HEK293 (cell line): ENCODE results near the gene RNF111.

Experiments used
- CTCF ChIA-PET: fragments of 350-600 bp; formaldehyde crosslinking; extraction: SDS; loops from one replicate; lab custom pipeline; 2021; ENCODE audit warnings: antibody characterized with exemption; lab: Yijun Ruan, JAX
- POLR2A ChIA-PET: fragments of 300-600 bp; formaldehyde crosslinking; extraction: SDS; loops from one replicate; lab custom pipeline; 2020; ENCODE audit warnings: antibody characterized with exemption, inconsistent platforms; lab: Yijun Ruan, JAX
- H3K27ac ChIP-seq: fragments of 200-500 bp; sonication (Bioruptor generic); 2 replicates; pipeline ENCODE4 v1.5.1; 2014; ENCODE audit warnings: low read depth, low read length, control low read depth, inconsistent platforms; ENCODE audit errors: extremely low read depth
- H3K36me3 ChIP-seq, 2 experiments: fragments of 200-500 bp in 1 of 2; sonication (Bioruptor generic) in 1 of 2; 1 replicate in 1 of 2; 2 replicates in 1 of 2; pipeline ENCODE4 v1.5.1; 2014 to 2017; ENCODE audit warnings: inconsistent platforms in 2 of 2, low read length in 2 of 2; ENCODE audit not compliant: control insufficient read depth in 2 of 2, insufficient read depth in 1 of 2
- H3K4me1 ChIP-seq: fragments of 200-500 bp; sonication (Bioruptor generic); 2 replicates; pipeline ENCODE4 v1.5.1; 2014; ENCODE audit warnings: mild to moderate bottlenecking, low read length, inconsistent platforms; ENCODE audit not compliant: control insufficient read depth, insufficient read depth
- H3K4me3 ChIP-seq: 2 replicates; pipeline ENCODE4 v1.5.1; 2011; ENCODE audit warnings: low read depth, mild to moderate bottlenecking, control low read depth, low read length, moderate library complexity
- H3K9me3 ChIP-seq: fragments of 200-500 bp; sonication (Bioruptor generic); 2 replicates; pipeline ENCODE4 v1.5.1; 2014; ENCODE audit warnings: low read depth, low read length, inconsistent platforms; ENCODE audit not compliant: control insufficient read depth, insufficient read depth
- EGR2 ChIP-seq: fragments of 450-650 bp; formaldehyde crosslinking; IDR thresholded peaks from 2 replicates; pipeline ENCODE4 v1.5.1; 2016; ENCODE audit warnings: low read depth, missing biosample characterization, missing genetic modification characterization
- ZNF174 ChIP-seq: fragments of 450-650 bp; formaldehyde crosslinking; IDR thresholded peaks from 2 replicates; pipeline ENCODE4 v1.5.0; 2017; ENCODE audit warnings: missing biosample characterization, mild to moderate bottlenecking, missing genetic modification characterization
- ZNF324 ChIP-seq: fragments of 450-650 bp; formaldehyde crosslinking; IDR thresholded peaks from 2 replicates; pipeline ENCODE4 v1.5.1; 2016; ENCODE audit warnings: missing biosample characterization, missing genetic modification characterization
- ZNF433 ChIP-seq: fragments of 450-650 bp; formaldehyde crosslinking; IDR thresholded peaks from 2 replicates; pipeline ENCODE4 v1.5.1; 2016; ENCODE audit warnings: missing biosample characterization, missing genetic modification characterization, low read depth
- ZNF510 ChIP-seq: fragments of 450-650 bp; formaldehyde crosslinking; IDR thresholded peaks from 2 replicates; pipeline ENCODE4 v1.5.1; 2018; ENCODE audit warnings: mild to moderate bottlenecking, missing genetic modification characterization, missing biosample characterization; ENCODE audit not compliant: insufficient replicate concordance
- ZNF514 ChIP-seq: fragments of 450-650 bp; formaldehyde crosslinking; IDR thresholded peaks from 2 replicates; pipeline ENCODE4 v1.5.1; 2016; ENCODE audit warnings: missing biosample characterization, missing genetic modification characterization
- ZNF585B ChIP-seq: fragments of 450-650 bp; formaldehyde crosslinking; IDR thresholded peaks from 2 replicates; pipeline ENCODE4 v1.5.1; 2016; ENCODE audit warnings: missing biosample characterization, missing genetic modification characterization
- ZNF621 ChIP-seq: fragments of 450-650 bp; formaldehyde crosslinking; IDR thresholded peaks from 2 replicates; pipeline ENCODE4 v1.5.1; 2017; ENCODE audit warnings: missing biosample characterization, missing genetic modification characterization
- ZNF626 ChIP-seq: fragments of 450-650 bp; sonication (Bioruptor Pico); formaldehyde crosslinking; IDR thresholded peaks from 2 replicates; pipeline ENCODE4 v1.5.1; 2018; ENCODE audit warnings: missing biosample characterization, missing genetic modification characterization, inconsistent platforms
- TF ChIP-seq, protein P1 (sequence below): fragments of 450-650 bp; formaldehyde crosslinking; IDR thresholded peaks from 2 replicates; pipeline ENCODE4 v1.5.1; 2016; ENCODE audit warnings: missing biosample characterization, missing genetic modification characterization
- TF ChIP-seq, protein P2 (sequence below): fragments of 450-650 bp; formaldehyde crosslinking; IDR thresholded peaks from 2 replicates; pipeline ENCODE4 v1.5.1; 2017; ENCODE audit warnings: missing biosample characterization, missing genetic modification characterization
- TF ChIP-seq, protein P3 (sequence below): fragments of 450-650 bp; formaldehyde crosslinking; IDR thresholded peaks from 2 replicates; pipeline ENCODE4 v1.5.1; 2017; ENCODE audit warnings: missing biosample characterization, missing genetic modification characterization
- TF ChIP-seq, protein P4 (sequence below): fragments of 450-650 bp; formaldehyde crosslinking; IDR thresholded peaks from 2 replicates; pipeline ENCODE4 v1.5.1; 2016; ENCODE audit warnings: missing biosample characterization, missing genetic modification characterization
- TF ChIP-seq, protein P5 (sequence below): fragments of 450-650 bp; formaldehyde crosslinking; IDR thresholded peaks from 2 replicates; pipeline ENCODE4 v1.5.1; 2016; ENCODE audit warnings: missing biosample characterization, missing genetic modification characterization, borderline replicate concordance

Gene RNF111

DNA sequence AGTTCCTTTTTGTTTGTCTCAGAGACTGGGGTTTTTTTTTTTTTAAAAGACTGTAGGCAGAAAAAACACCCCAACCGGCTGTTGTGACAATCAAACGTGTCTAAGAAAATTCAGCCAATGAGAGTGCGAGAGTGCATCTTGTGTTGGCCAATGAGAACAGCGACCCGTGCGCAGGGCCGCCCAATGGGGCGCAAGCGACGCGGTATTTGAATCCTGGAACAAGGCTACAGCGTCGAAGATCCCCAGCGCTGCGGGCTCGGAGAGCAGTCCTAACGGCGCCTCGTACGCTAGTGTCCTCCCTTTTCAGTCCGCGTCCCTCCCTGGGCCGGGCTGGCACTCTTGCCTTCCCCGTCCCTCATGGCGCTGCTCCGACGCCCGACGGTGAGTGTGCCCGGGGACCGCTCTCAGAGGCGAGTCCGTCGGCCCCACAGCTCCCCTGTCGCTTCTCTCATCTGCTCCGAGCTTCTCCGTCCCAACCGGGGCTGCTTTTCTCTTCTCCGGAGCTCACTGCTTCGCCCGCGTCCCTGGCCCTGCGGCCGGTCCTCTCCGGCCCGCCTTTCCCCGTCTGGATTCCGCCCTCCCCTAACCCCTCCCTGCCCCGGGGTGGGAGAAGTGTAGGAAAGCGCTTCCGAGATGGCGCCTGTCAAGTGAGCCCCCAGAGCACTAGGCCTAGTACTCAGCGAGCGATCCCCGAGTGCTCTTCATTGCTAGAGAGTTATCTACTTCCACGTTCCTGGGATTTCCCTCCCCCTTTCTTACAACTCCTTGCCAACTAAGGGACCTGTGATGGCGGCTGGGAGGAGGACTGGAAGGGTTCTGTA lies 117.7 kb downstream of the RNF111 start, which contains the start of gene CCNB2 (continued):
- TF ChIP-seq ZNF174 (tag by site-specific recombination) = no peak
- no peak for TF ChIP-seq ZNF324 (tag by site-specific recombination)
- TF ChIP-seq, protein P1, sequence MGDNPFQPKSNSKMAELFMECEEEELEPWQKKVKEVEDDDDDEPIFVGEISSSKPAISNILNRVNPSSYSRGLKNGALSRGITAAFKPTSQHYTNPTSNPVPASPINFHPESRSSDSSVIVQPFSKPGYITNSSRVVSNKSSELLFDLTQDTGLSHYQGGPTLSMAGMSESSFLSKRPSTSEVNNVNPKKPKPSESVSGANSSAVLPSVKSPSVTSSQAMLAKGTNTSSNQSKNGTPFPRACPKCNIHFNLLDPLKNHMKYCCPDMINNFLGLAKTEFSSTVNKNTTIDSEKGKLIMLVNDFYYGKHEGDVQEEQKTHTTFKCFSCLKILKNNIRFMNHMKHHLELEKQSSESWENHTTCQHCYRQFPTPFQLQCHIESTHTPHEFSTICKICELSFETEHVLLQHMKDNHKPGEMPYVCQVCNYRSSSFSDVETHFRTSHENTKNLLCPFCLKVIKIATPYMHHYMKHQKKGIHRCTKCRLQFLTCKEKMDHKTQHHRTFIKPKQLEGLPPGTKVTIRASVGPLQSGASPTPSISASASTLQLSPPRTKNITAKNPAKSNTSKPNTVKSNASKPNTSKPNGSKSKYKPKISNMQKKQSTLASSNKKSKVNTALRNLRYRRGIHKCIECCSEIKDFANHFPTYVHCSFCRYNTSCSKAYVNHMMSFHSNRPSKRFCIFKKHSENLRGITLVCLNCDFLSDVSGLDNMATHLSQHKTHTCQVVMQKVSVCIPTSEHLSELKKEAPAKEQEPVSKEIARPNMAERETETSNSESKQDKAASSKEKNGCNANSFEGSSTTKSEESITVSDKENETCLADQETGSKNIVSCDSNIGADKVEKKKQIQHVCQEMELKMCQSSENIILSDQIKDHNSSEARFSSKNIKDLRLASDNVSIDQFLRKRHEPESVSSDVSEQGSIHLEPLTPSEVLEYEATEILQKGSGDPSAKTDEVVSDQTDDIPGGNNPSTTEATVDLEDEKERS = no peak
- TF ChIP-seq ZNF433 (tag by site-specific recombination) = no peak
- TF ChIP-seq, protein P2, sequence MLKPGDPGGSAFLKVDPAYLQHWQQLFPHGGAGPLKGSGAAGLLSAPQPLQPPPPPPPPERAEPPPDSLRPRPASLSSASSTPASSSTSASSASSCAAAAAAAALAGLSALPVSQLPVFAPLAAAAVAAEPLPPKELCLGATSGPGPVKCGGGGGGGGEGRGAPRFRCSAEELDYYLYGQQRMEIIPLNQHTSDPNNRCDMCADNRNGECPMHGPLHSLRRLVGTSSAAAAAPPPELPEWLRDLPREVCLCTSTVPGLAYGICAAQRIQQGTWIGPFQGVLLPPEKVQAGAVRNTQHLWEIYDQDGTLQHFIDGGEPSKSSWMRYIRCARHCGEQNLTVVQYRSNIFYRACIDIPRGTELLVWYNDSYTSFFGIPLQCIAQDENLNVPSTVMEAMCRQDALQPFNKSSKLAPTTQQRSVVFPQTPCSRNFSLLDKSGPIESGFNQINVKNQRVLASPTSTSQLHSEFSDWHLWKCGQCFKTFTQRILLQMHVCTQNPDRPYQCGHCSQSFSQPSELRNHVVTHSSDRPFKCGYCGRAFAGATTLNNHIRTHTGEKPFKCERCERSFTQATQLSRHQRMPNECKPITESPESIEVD (tag by site-specific recombination) = no peak
- TF ChIP-seq, protein P3, sequence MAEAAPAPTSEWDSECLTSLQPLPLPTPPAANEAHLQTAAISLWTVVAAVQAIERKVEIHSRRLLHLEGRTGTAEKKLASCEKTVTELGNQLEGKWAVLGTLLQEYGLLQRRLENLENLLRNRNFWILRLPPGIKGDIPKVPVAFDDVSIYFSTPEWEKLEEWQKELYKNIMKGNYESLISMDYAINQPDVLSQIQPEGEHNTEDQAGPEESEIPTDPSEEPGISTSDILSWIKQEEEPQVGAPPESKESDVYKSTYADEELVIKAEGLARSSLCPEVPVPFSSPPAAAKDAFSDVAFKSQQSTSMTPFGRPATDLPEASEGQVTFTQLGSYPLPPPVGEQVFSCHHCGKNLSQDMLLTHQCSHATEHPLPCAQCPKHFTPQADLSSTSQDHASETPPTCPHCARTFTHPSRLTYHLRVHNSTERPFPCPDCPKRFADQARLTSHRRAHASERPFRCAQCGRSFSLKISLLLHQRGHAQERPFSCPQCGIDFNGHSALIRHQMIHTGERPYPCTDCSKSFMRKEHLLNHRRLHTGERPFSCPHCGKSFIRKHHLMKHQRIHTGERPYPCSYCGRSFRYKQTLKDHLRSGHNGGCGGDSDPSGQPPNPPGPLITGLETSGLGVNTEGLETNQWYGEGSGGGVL (tag by site-specific recombination) = peak; percentile 74
- no peak for TF ChIP-seq ZNF514 (tag by site-specific recombination)

DNA sequence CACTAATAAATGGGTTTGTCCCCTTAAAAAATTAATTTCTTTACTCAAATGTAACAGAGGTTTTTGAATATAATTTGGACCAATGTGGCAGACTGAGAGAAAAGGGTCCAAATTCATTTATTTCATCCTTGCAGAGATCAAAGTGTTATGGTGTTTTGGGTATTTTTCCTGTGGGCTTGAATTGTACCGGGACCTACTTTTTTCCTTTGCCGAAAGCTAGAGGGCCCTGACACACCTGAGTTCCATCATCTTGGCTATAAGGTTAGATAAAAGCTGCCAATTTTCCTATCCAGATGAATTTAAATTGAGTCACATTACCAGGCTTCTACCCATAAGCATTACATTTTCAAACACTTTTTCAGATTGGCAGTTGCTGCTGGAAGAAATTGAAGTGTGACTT lies 118.4 kb downstream of the RNF111 start:
- Histone ChIP-seq H3K27ac (peak overlapping the region; percentile 85; the same call in 1 of the 2 replicates), H3K4me1 (no peaks in the 10 kb centered on the region), H3K4me3 (peak overlapping the region; percentile 95), H3K9me3 (no peaks in the 10 kb centered on the region), H3K36me3 (peaks cover 31 to 36% of the 10 kb centered on the region in 2 experiments)
- no peak for TF ChIP-seq EGR2
- no peak for TF ChIP-seq ZNF510 (tag by site-specific recombination)
- TF ChIP-seq ZNF626 (tag by site-specific recombination) = no peak
- TF ChIP-seq ZNF621 (tag by site-specific recombination) = no peak
- TF ChIP-seq, protein P4, sequence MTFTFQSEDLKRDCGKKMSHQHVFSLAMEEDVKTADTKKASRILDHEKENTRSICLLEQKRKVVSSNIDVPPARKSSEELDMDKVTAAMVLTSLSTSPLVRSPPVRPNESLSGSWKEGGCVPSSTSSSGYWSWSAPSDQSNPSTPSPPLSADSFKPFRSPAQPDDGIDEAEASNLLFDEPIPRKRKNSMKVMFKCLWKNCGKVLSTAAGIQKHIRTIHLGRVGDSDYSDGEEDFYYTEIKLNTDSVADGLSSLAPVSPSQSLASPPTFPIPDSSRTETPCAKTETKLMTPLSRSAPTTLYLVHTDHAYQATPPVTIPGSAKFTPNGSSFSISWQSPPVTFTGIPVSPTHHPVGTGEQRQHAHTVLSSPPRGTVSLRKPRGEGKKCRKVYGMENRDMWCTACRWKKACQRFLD = no peak
- TF ChIP-seq ZNF585B (tag by site-specific recombination) = no peak
- TF ChIP-seq, protein P5, sequence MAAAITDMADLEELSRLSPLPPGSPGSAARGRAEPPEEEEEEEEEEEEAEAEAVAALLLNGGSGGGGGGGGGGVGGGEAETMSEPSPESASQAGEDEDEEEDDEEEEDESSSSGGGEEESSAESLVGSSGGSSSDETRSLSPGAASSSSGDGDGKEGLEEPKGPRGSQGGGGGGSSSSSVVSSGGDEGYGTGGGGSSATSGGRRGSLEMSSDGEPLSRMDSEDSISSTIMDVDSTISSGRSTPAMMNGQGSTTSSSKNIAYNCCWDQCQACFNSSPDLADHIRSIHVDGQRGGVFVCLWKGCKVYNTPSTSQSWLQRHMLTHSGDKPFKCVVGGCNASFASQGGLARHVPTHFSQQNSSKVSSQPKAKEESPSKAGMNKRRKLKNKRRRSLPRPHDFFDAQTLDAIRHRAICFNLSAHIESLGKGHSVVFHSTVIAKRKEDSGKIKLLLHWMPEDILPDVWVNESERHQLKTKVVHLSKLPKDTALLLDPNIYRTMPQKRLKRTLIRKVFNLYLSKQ (tag by site-specific recombination) = no peak
- ChIA-PET POLR2A (interaction anchor here (1.2 kb wide), 1 partner anchor 148 kb away, joined by 3 read pairs; no protein-coding TSS in a partner anchor), CTCF (no interaction called here)
